BJ (cell line): ENCODE measurements around the gene LRP6. TPM values are rescaled to one million over a fixed set of nuclear protein-coding genes. Genes with fewer than 3 reads are reported as not detected.

ENCODE experiments used
- CTCF ChIA-PET: fragments of 350-600 bp; formaldehyde crosslinking; extraction: SDS; loops from one replicate; lab custom pipeline; 2021; ENCODE audit warnings: antibody characterized with exemption, inconsistent platforms; lab: Yijun Ruan, JAX
- POLR2A ChIA-PET: fragments of 300-600 bp; sonication (Branson Sonifier 250); formaldehyde crosslinking; extraction: SDS; loops from one replicate; lab custom pipeline; 2021; ENCODE audit warnings: antibody characterized with exemption; lab: Charles Lee
- DNase-seq: peaks from one replicate; pipeline ENCODE4 v3.0.0-alpha.2; 2011; ENCODE audit warnings: low read depth
- H3K27me3 ChIP-seq: 2 replicates; pipeline ENCODE4 v1.6.0; 2011; ENCODE audit warnings: low read length; ENCODE audit not compliant: control insufficient read depth, insufficient read depth
- H3K36me3 ChIP-seq: 2 replicates; pipeline ENCODE4 v1.5.1; 2011; ENCODE audit warnings: low read length; ENCODE audit not compliant: control insufficient read depth, insufficient read depth
- H3K4me3 ChIP-seq: 2 replicates; pipeline ENCODE4 v1.5.1; 2011; ENCODE audit warnings: low read depth, mild to moderate bottlenecking, control low read depth, low read length
- CTCF ChIP-seq: IDR thresholded peaks from 2 replicates; pipeline ENCODE4 v1.5.1; 2011; ENCODE audit warnings: low read depth, mild to moderate bottlenecking, control low read depth, inconsistent platforms, low read length, moderate library complexity; ENCODE audit not compliant: insufficient read depth
- polyA plus RNA-seq: library from polyadenylated mRNA; depleted of rRNA; stranded (reverse); fragments of >200 nt; gene quantifications from 2 replicates; pipeline ENCODE4 v1.2.3, GENCODE V29; 2011

Gene LRP6
- polyA plus RNA-seq, 1 experiment: 28.9 TPM

GRCh38 chr12:12180136-12180535 is 86.7 kb downstream of the LRP6 start:
- ChIA-PET POLR2A (no interaction called here), CTCF (interaction anchor here (0.5 to 1.1 kb wide), 2 partner anchors 46 to 148 kb away, joined by 3 read pairs; no protein-coding TSS in a partner anchor)
- Histone ChIP-seq H3K4me3 (no peak overlapping the region), H3K36me3 (no peaks in the 10 kb centered on the region), H3K27me3 (no peaks in the 10 kb centered on the region)
- DNase-seq: no peak
- no peak for TF ChIP-seq CTCF

DNA sequence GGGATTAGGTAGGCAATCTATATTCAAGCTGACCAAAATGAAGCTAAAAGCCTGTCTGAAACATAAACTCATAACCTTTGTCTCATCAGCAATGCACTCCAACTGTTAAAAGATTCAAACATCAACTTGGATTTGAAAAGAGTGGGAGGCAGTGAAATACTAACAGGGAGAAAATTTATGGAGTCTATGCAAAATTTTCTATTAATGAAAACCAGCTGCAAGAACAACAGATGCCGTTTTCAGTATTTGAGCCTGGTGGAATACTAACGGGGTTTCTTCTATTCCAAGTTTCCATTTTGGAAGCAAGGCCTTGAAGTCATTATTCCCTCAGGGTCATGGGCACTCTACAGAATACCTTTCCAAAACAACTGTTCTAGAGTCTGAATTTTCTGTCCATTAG is 88.3 kb downstream of the LRP6 start:
- POLR2A ChIA-PET: no interaction called here
- no peak for TF ChIP-seq CTCF
- CTCF ChIA-PET: no interaction called here
- H3K4me3 ChIP-seq: no peak overlapping the region
- H3K36me3 ChIP-seq: no peaks in the 10 kb centered on the region
- no peaks in the 10 kb centered on the region for H3K27me3 ChIP-seq
- no peak for DNase-seq

GRCh38 chr12:12176402-12176801 is 90.4 kb downstream of the LRP6 start:
- Histone ChIP-seq H3K4me3 (no peak overlapping the region), H3K27me3 (no peaks in the 10 kb centered on the region), H3K36me3 (no peaks in the 10 kb centered on the region)
- ChIA-PET CTCF (no interaction called here), POLR2A (no interaction called here)
- no peak for DNase-seq
- no peak for TF ChIP-seq CTCF

DNA sequence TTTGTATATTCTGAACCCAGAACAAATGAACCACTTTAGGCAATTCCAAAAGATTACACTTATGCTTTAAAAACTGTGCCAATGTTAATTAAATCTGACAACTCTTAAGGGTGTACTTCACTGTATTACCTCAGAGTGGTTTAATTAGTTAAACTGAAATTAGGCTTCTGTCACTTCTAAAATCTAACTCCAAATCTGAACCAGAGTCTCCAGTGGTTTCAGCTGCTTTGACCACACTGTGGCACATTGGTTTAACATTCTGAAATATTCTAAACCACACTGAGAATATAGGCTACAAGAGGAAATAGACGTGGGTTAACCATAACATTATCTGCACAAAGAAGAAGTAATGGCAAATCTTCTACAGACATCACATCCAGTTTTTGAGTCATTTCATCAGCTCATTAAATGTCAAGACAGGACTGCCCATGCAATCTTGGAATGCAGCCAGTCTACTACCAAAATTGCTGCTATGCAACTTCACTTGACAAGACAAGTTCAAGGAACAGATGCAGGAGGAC is 94.8 kb downstream of the LRP6 start:
- POLR2A ChIA-PET: no interaction called here
- CTCF ChIA-PET: no interaction called here
- DNase-seq: peak; percentile 37
- TF ChIP-seq CTCF: no peak
- H3K4me3 ChIP-seq: no peak overlapping the region
- no peaks in the 10 kb centered on the region for H3K36me3 ChIP-seq
- H3K27me3 ChIP-seq: no peaks in the 10 kb centered on the region

DNA sequence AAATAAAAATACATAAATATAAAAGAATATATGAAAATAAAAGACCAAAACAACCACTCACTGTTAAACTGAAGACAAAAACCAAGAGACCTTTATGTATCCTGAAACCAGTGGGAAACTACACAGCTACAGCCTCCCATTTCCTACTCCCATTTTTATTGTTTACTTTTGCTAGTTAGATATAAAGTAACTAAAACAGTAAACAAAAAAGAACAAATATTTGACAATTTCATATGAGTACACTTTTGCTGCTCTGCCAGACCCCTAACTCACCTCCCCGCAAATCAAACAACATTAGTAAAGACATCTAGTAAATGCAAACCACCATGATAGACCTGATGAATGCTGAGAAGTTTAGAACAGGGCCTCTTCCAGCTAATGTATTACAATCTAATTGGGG is 99.0 kb downstream of the LRP6 start:
- ChIA-PET POLR2A (no interaction called here), CTCF (no interaction called here)
- TF ChIP-seq CTCF: no peak
- no peaks in the 10 kb centered on the region for H3K27me3 ChIP-seq
- H3K4me3 ChIP-seq: no peak overlapping the region
- H3K36me3 ChIP-seq: peaks cover 3% of the 10 kb centered on the region
- no peak for DNase-seq
